IMR-90 (cell line): ENCODE results near the gene FBN1. TPM values are rescaled to one million over a fixed set of nuclear protein-coding genes. Genes with fewer than 3 reads are reported as not detected.
A peak's percentile ranks its signal among the peaks of the same experiment; 100 is the strongest.

Experiments
- ATAC-seq: fragments of 200-7000 bp; cut with Tn5 transposase; 2 replicates; pipeline ENCODE4 v1.9.1; 2020; ENCODE audit warnings: low read depth, mild to moderate bottlenecking, moderate library complexity
- BruUV-seq: library from RNA; stranded (reverse); fragments of 400-500 nt; replicated peaks from 2 replicates; lab custom pipeline; 2021; lab: Mats Ljungman, UMichigan
- CTCF ChIA-PET: fragments of 300-600 bp; formaldehyde crosslinking; extraction: SDS; loops from one replicate; lab custom pipeline; 2021; ENCODE audit warnings: antibody characterized with exemption; lab: Yijun Ruan, JAX
- POLR2A ChIA-PET: fragments of 300-600 bp; sonication (Branson Sonifier 250); formaldehyde crosslinking; loops from one replicate; lab custom pipeline; 2022; ENCODE audit warnings: antibody characterized with exemption; ENCODE audit not compliant: unreplicated experiment; lab: Charles Lee
- DNase-seq: peaks from one replicate; pipeline ENCODE4 v3.0.0; 2013
- H2AFZ ChIP-seq: replicated peaks from 2 replicates; pipeline ENCODE3; 2013; ENCODE audit warnings: low read length, mild to moderate bottlenecking; ENCODE audit not compliant: poor library complexity
- H2AK5ac ChIP-seq: 2 replicates; pipeline ENCODE4 v1.6.1; 2013; ENCODE audit warnings: low read depth, low read length, inconsistent platforms
- H2AK9ac ChIP-seq: replicated peaks from 2 replicates; pipeline ENCODE3; 2013; ENCODE audit warnings: mild to moderate bottlenecking, low read depth, low read length, moderate library complexity; ENCODE audit not compliant: poor library complexity
- H2BK120ac ChIP-seq: 2 replicates; pipeline ENCODE4 v1.6.1; 2013; ENCODE audit warnings: low read depth, low read length, inconsistent platforms
- H2BK15ac ChIP-seq: 3 replicates; pipeline ENCODE4 v1.6.1; 2013; ENCODE audit warnings: low read depth, low read length, inconsistent platforms
- H2BK20ac ChIP-seq: 2 replicates; pipeline ENCODE4 v1.6.1; 2013; ENCODE audit warnings: low read depth, mild to moderate bottlenecking, inconsistent platforms, low read length, moderate library complexity
- H2BK5ac ChIP-seq: 2 replicates; pipeline ENCODE4 v1.6.1; 2013; ENCODE audit warnings: mild to moderate bottlenecking, low read depth, low read length, inconsistent platforms; ENCODE audit not compliant: poor library complexity, severe bottlenecking
- H3K14ac ChIP-seq: replicated peaks from 2 replicates; pipeline ENCODE4 v1.6.1; 2013; ENCODE audit warnings: low read depth, low read length, inconsistent platforms
- H3K18ac ChIP-seq: 2 replicates; pipeline ENCODE4 v1.6.1; 2013; ENCODE audit warnings: low read depth, low read length, control low read depth
- H3K23ac ChIP-seq: 2 replicates; pipeline ENCODE4 v1.6.1; 2013; ENCODE audit warnings: low read depth, low read length, inconsistent platforms
- H3K27ac ChIP-seq: 2 replicates; pipeline ENCODE4 v1.5.1; 2013; ENCODE audit warnings: mild to moderate bottlenecking, control low read depth, low read length; ENCODE audit not compliant: insufficient read depth
- H3K27me3 ChIP-seq: 2 replicates; pipeline ENCODE4 v1.6.1; 2013; ENCODE audit warnings: low read length; ENCODE audit not compliant: control insufficient read depth, insufficient read depth
- H3K36me3 ChIP-seq: 2 replicates; pipeline ENCODE4 v1.6.1; 2013; ENCODE audit warnings: low read length, mixed read lengths; ENCODE audit not compliant: control insufficient read depth, insufficient read depth
- H3K4ac ChIP-seq: 2 replicates; pipeline ENCODE4 v1.6.1; 2013; ENCODE audit warnings: low read depth, low read length, inconsistent platforms
- H3K4me1 ChIP-seq: 2 replicates; pipeline ENCODE4 v1.6.1; 2013; ENCODE audit warnings: low read length, mixed read lengths; ENCODE audit not compliant: control insufficient read depth, insufficient read depth
- H3K4me2 ChIP-seq: 2 replicates; pipeline ENCODE4 v1.6.1; 2013; ENCODE audit warnings: low read depth, mild to moderate bottlenecking, control low read depth, low read length, moderate library complexity
- H3K4me3 ChIP-seq: 2 replicates; pipeline ENCODE4 v1.5.1; 2013; ENCODE audit warnings: low read depth, mild to moderate bottlenecking, control low read depth, low read length, moderate library complexity; ENCODE audit not compliant: insufficient read depth
- H3K56ac ChIP-seq: 2 replicates; pipeline ENCODE4 v1.6.1; 2013; ENCODE audit warnings: low read length, inconsistent platforms; ENCODE audit not compliant: insufficient read depth; ENCODE audit errors: extremely low read depth
- H3K79me1 ChIP-seq, 2 experiments: 2 replicates each; pipeline ENCODE4 v1.6.1; 2013; ENCODE audit warnings: low read length in 2 of 2, inconsistent platforms in 1 of 2, low read depth in 1 of 2
- H3K9ac ChIP-seq: 2 replicates; pipeline ENCODE4 v1.6.1; 2013; ENCODE audit warnings: low read depth, low read length, control low read depth
- H3K9me1 ChIP-seq: 2 replicates; pipeline ENCODE4 v1.6.1; 2013; ENCODE audit warnings: low read length, inconsistent platforms; ENCODE audit not compliant: insufficient read depth
- H3K9me3 ChIP-seq: 2 replicates; pipeline ENCODE4 v1.6.1; 2013; ENCODE audit warnings: low read length; ENCODE audit not compliant: control insufficient read depth, insufficient read depth
- H4K20me1 ChIP-seq: 2 replicates; pipeline ENCODE4 v1.6.1; 2013; ENCODE audit warnings: low read length, inconsistent platforms; ENCODE audit not compliant: insufficient read depth
- H4K5ac ChIP-seq: 2 replicates; pipeline ENCODE4 v1.6.1; 2013; ENCODE audit warnings: mild to moderate bottlenecking, low read depth, low read length, control low read depth
- H4K8ac ChIP-seq, 2 experiments: 2 replicates each; pipeline ENCODE4 v1.6.1; 2013; ENCODE audit warnings: low read depth in 2 of 2, low read length in 2 of 2, control low read depth in 1 of 2, inconsistent platforms in 1 of 2
- H4K91ac ChIP-seq: 2 replicates; pipeline ENCODE4 v1.6.1; 2013; ENCODE audit warnings: low read depth, low read length, inconsistent platforms; ENCODE audit not compliant: insufficient read depth
- BHLHE40 ChIP-seq: fragments of 150-350 bp; IDR thresholded peaks from 2 replicates; pipeline ENCODE4 v1.6.1; 2016; ENCODE audit warnings: mild to moderate bottlenecking, low read depth, low read length
- CEBPB ChIP-seq: IDR thresholded peaks from 2 replicates; pipeline ENCODE4 v1.6.1; 2012; ENCODE audit warnings: low read depth, low read length, improper control_type of control experiment
- CHD1 ChIP-seq: IDR thresholded peaks from 2 replicates; pipeline ENCODE4 v1.6.1; 2012; ENCODE audit warnings: low read depth, low read length, improper control_type of control experiment
- FOS ChIP-seq: fragments of 150-350 bp; IDR thresholded peaks from 2 replicates; pipeline ENCODE4 v1.6.1; 2016; ENCODE audit warnings: low read depth, low read length
- MAFK ChIP-seq: IDR thresholded peaks from 2 replicates; pipeline ENCODE4 v1.6.1; 2012; ENCODE audit warnings: low read depth, low read length, improper control_type of control experiment
- MAZ ChIP-seq: IDR thresholded peaks from 2 replicates; pipeline ENCODE4 v1.6.1; 2012; ENCODE audit warnings: low read depth, mild to moderate bottlenecking, low read length, improper control_type of control experiment, moderate library complexity, borderline replicate concordance
- MXI1 ChIP-seq: IDR thresholded peaks from 2 replicates; pipeline ENCODE4 v1.6.1; 2012; ENCODE audit warnings: low read depth, mild to moderate bottlenecking, low read length, moderate library complexity, borderline replicate concordance
- NFE2L2 ChIP-seq: fragments of 150-350 bp; IDR thresholded peaks from 2 replicates; pipeline ENCODE4 v1.6.1; 2016; ENCODE audit warnings: low read depth, mild to moderate bottlenecking, low read length
- POLR2A ChIP-seq: IDR thresholded peaks from 2 replicates; pipeline ENCODE4 v1.6.1; 2012; ENCODE audit warnings: mild to moderate bottlenecking, low read depth, low read length
- RAD21 ChIP-seq: IDR thresholded peaks from 2 replicates; pipeline ENCODE4 v1.6.1; 2012; ENCODE audit warnings: low read length, improper control_type of control experiment
- RCOR1 ChIP-seq: IDR thresholded peaks from 2 replicates; pipeline ENCODE4 v1.6.1; 2012; ENCODE audit warnings: mild to moderate bottlenecking, low read length, improper control_type of control experiment; ENCODE audit not compliant: insufficient replicate concordance
- RFX5 ChIP-seq: IDR thresholded peaks from 2 replicates; pipeline ENCODE4 v1.8.0; 2012; ENCODE audit warnings: low read depth, mild to moderate bottlenecking, low read length, moderate library complexity
- SMC3 ChIP-seq: fragments of 150-350 bp; IDR thresholded peaks from 2 replicates; pipeline ENCODE4 v1.6.1; 2016; ENCODE audit warnings: low read depth, mild to moderate bottlenecking, antibody characterized with exemption, low read length, moderate library complexity
- USF2 ChIP-seq: fragments of 150-350 bp; IDR thresholded peaks from 2 replicates; pipeline ENCODE4 v1.6.1; 2017; ENCODE audit warnings: mild to moderate bottlenecking, antibody characterized with exemption, low read length, low read depth
- WGBS, 2 experiments: methylation state at CpG; one replicate each; pipeline versions ENCODE4 v1.1.5 to v1.1.7; 2013; ENCODE audit warnings: missing lambda C conversion rate in 2 of 2; ENCODE audit not compliant: insufficient read length in 1 of 2; ENCODE audit errors: extremely low coverage in 2 of 2; 5-methylcytosine and 5-hydroxymethylcytosine counted together
- dilution Hi-C: fragments of 300-500 bp; cut with HindIII; formaldehyde crosslinking; loops from one replicate; pipeline ENCODE4 v1.14.3; 2018; ENCODE audit warnings: low sequenced_read_pairs; ENCODE audit not compliant: unreplicated experiment
- in situ Hi-C: fragments of 300-500 bp; cut with MboI; formaldehyde crosslinking; loops from 3 replicates; pipeline ENCODE4 v1.14.3; 2019; ENCODE audit warnings: low sequenced_read_pairs, inconsistent platforms, mixed read lengths
- intact Hi-C: fragments of 100-400 bp; cut with micrococcal nuclease; formaldehyde crosslinking; loops from 2 replicates; pipeline ENCODE4 v1.10.0; 2022
- polyA plus RNA-seq, 3 experiments: library from polyadenylated mRNA; depleted of rRNA; stranded (reverse); fragments of >200 nt; gene quantifications; 2 replicates each; pipeline ENCODE4 v1.2.3, GENCODE V29; 2012; ENCODE audit warnings: low replicate concordance in 1 of 3
- total RNA-seq: library from RNA; depleted of rRNA; stranded (reverse); fragments of >200 nt; gene quantifications from 2 replicates; pipeline ENCODE4 v1.2.3, GENCODE V29; 2012
- TF ChIP-seq, protein P1 (sequence below): fragments of 150-350 bp; IDR thresholded peaks from 2 replicates; pipeline ENCODE4 v1.6.1; 2016; ENCODE audit warnings: low read depth, mild to moderate bottlenecking, low read length, moderate library complexity, borderline replicate concordance
- TF ChIP-seq, protein P2 (sequence below): conservative IDR thresholded peaks from 2 replicates; pipeline ENCODE4 v1.5.1; 2012; ENCODE audit warnings: mild to moderate bottlenecking, low read depth, low read length, improper control_type of control experiment

FBN1 gene
- total and polyA plus RNA-seq, 2 of the 4 experiments (the other 2 are of a cell fraction), result 134 to 283 TPM

GRCh38 chr15:48394970-48395369, 250.5 kb downstream of the FBN1 start:
- ChIA-PET CTCF (interaction anchor here (0.6 to 1.3 kb wide), 2 partner anchors 11 to 255 kb away, joined by 3 to 4 read pairs; no protein-coding TSS in a partner anchor), POLR2A (no interaction called here)
- Histone ChIP-seq H4K5ac (no peak overlapping the region), H3K4me1 (peaks cover 12% of the 10 kb centered on the region), H3K27ac (no peak overlapping the region), H3K23ac (peak overlapping the region; percentile 48; the same call in 1 of the 2 replicates), H3K4me2 (no peak overlapping the region), H4K91ac (no peak overlapping the region), H2BK120ac (peak overlapping the region; percentile 8; the same call in 1 of the 2 replicates), H4K8ac (no peak overlapping the region), H2AK5ac (peak overlapping the region; percentile 42; the same call in 1 of the 2 replicates), H3K27me3 (no peaks in the 10 kb centered on the region), H3K14ac (0 out of 2 replicates have a peak overlapping the region, but pooled peaks have one; percentile 31), H2BK15ac (no peak overlapping the region), H3K79me1 (no peaks in the 10 kb centered on the region), H2BK5ac (no peak overlapping the region), H3K9me3 (no peaks in the 10 kb centered on the region), H4K20me1 (no peaks in the 10 kb centered on the region), H3K18ac (no peak overlapping the region), H2AK9ac (peak overlapping the region; percentile 30), H3K4ac (no peak overlapping the region), H3K9ac (no peak overlapping the region), H3K36me3 (no peaks in the 10 kb centered on the region), H3K56ac (no peak overlapping the region), H3K4me3 (no peak overlapping the region), H2BK20ac (0 out of 2 replicates have a peak overlapping the region, but pooled peaks have one; percentile 1), H3K9me1 (peaks cover 27% of the 10 kb centered on the region), H2AFZ (no peak overlapping the region)
- dilution Hi-C loops (no loop called here), intact Hi-C loops (no loop called here), in situ Hi-C loops (no loop called here)
- ATAC-seq, result no peak
- TF ChIP-seq CEBPB (no peak), MAZ (no peak), MXI1 (no peak), USF2 (no peak), BHLHE40 (no peak), SMC3 (no peak), CHD1 (no peak), FOS (no peak), NFE2L2 (no peak), RAD21 (no peak), RCOR1 (no peak), RFX5 (no peak), MAFK (no peak), POLR2A (no peak)
- TF ChIP-seq, protein P1, sequence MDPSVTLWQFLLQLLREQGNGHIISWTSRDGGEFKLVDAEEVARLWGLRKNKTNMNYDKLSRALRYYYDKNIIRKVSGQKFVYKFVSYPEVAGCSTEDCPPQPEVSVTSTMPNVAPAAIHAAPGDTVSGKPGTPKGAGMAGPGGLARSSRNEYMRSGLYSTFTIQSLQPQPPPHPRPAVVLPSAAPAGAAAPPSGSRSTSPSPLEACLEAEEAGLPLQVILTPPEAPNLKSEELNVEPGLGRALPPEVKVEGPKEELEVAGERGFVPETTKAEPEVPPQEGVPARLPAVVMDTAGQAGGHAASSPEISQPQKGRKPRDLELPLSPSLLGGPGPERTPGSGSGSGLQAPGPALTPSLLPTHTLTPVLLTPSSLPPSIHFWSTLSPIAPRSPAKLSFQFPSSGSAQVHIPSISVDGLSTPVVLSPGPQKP, result no peak
- TF ChIP-seq, protein P2, sequence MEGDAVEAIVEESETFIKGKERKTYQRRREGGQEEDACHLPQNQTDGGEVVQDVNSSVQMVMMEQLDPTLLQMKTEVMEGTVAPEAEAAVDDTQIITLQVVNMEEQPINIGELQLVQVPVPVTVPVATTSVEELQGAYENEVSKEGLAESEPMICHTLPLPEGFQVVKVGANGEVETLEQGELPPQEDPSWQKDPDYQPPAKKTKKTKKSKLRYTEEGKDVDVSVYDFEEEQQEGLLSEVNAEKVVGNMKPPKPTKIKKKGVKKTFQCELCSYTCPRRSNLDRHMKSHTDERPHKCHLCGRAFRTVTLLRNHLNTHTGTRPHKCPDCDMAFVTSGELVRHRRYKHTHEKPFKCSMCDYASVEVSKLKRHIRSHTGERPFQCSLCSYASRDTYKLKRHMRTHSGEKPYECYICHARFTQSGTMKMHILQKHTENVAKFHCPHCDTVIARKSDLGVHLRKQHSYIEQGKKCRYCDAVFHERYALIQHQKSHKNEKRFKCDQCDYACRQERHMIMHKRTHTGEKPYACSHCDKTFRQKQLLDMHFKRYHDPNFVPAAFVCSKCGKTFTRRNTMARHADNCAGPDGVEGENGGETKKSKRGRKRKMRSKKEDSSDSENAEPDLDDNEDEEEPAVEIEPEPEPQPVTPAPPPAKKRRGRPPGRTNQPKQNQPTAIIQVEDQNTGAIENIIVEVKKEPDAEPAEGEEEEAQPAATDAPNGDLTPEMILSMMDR, result no peak
- WGBS, 2 experiments, result 100% methylated on average over 3 of the region's 4 CpGs; no CpG with 5 or more reads in 1 of the 2 experiments
- no peak for DNase-seq
- no TSS peak for BruUV-seq
